K562 (cell line): ENCODE results near the gene HES5. TPM values are rescaled to one million over a fixed set of nuclear protein-coding genes. Genes with fewer than 3 reads are reported as not detected.
A peak's percentile ranks its signal among the peaks of the same experiment; 100 is the strongest.

ENCODE experiments used
- ATAC-seq: fragments of 200-7000 bp; cut with Tn5 transposase; 3 replicates; pipeline ENCODE4 v1.9.1; 2020; ENCODE audit warnings: moderate library complexity
- BruUV-seq: library from RNA; stranded (reverse); fragments of 400-500 nt; replicated peaks from 2 replicates; lab custom pipeline; 2021; lab: Mats Ljungman, UMichigan
- CTCF ChIA-PET: fragments of 300-600 bp; formaldehyde crosslinking; extraction: SDS; loops from one replicate; lab custom pipeline; 2021; ENCODE audit warnings: low intra/inter-chr PET ratio; lab: Yijun Ruan, JAX
- POLR2A ChIA-PET: fragments of 300-600, 350-650 bp; sonication (Branson Sonifier 250); formaldehyde crosslinking; extraction: SDS; loops from one replicate; lab custom pipeline; 2021; ENCODE audit warnings: antibody characterized with exemption, inconsistent platforms; lab: Yijun Ruan, JAX
- DNase-seq, 4 experiments: peaks; one replicate each; pipeline versions ENCODE4 v3.0.0 to v3.0.0-alpha.2; 2011 to 2018; ENCODE audit warnings: low spot score in 3 of 4, mixed read lengths in 3 of 4; ENCODE audit errors: extremely low read depth in 1 of 4
- FAIRE-seq: peaks from 2 replicates; lab custom pipeline; 2011; peaks lifted over from hg19 to GRCh38; lab: Jason Lieb, UNC
- H2AFZ ChIP-seq: 2 replicates; pipeline ENCODE4 v1.6.0; 2011; ENCODE audit warnings: low read depth, low read length, control low read depth, inconsistent platforms
- H3K27ac ChIP-seq: fragments of 200-600 bp; 3 replicates; pipeline ENCODE4 v1.8.0; 2011; ENCODE audit warnings: low read depth, mild to moderate bottlenecking, control low read depth, inconsistent platforms, low read length, moderate library complexity, mixed read lengths; ENCODE audit errors: extremely low read depth
- H3K27me3 ChIP-seq, 2 experiments: fragments of 300-600 bp in 1 of 2; 2 replicates in 1 of 2; 3 replicates in 1 of 2; pipeline versions ENCODE4 v1.6.0 to v1.8.0; 2011; ENCODE audit warnings: inconsistent platforms in 2 of 2, low read length in 2 of 2, mild to moderate bottlenecking in 1 of 2, mixed read lengths in 1 of 2, moderate library complexity in 1 of 2; ENCODE audit not compliant: control insufficient read depth in 2 of 2, insufficient read depth in 2 of 2
- H3K36me3 ChIP-seq: fragments of 300-600 bp; 3 replicates; pipeline ENCODE4 v1.8.0; 2011; ENCODE audit warnings: mild to moderate bottlenecking, low read length, inconsistent platforms; ENCODE audit not compliant: control insufficient read depth, insufficient read depth
- H3K4me1 ChIP-seq, 2 experiments: fragments of 200-600 bp in 1 of 2; replicated peaks in 1 of 2; 2 replicates in 1 of 2; 3 replicates in 1 of 2; pipeline versions ENCODE4 v1.5.1 to v1.8.0; 2011; ENCODE audit warnings: inconsistent platforms in 2 of 2, low read length in 2 of 2, mild to moderate bottlenecking in 1 of 2, mixed read lengths in 1 of 2, moderate library complexity in 1 of 2; ENCODE audit not compliant: control insufficient read depth in 2 of 2, insufficient read depth in 2 of 2
- H3K4me2 ChIP-seq: 2 replicates; pipeline ENCODE4 v1.6.1; 2011; ENCODE audit warnings: low read length, control low read depth, inconsistent platforms, mixed read lengths; ENCODE audit not compliant: insufficient read depth
- H3K4me3 ChIP-seq: fragments of 200-600 bp; sonication (generic), shearing (Covaris generic); 2 replicates; pipeline ENCODE4 v1.5.1; 2016; ENCODE audit warnings: control low read depth, inconsistent platforms
- H3K79me2 ChIP-seq: fragments of 200-600 bp; 3 replicates; pipeline ENCODE4 v1.8.0; 2011; ENCODE audit warnings: low read length, inconsistent platforms; ENCODE audit not compliant: control insufficient read depth, insufficient read depth
- H3K9ac ChIP-seq, 2 experiments: 2 replicates each; pipeline versions ENCODE4 v1.6.0 to v1.6.1; 2011; ENCODE audit warnings: low read depth in 2 of 2, low read length in 2 of 2, control low read depth in 1 of 2, inconsistent platforms in 1 of 2, mild to moderate bottlenecking in 1 of 2, mixed read lengths in 1 of 2; ENCODE audit not compliant: insufficient read depth in 1 of 2
- H3K9me1 ChIP-seq: one replicate; pipeline ENCODE4 v1.6.0; 2011; ENCODE audit warnings: inconsistent platforms, mild to moderate bottlenecking, low read length, moderate library complexity; ENCODE audit not compliant: control insufficient read depth, insufficient read depth
- H3K9me3 ChIP-seq: replicated peaks from 2 replicates; pipeline ENCODE4 v1.5.1; 2011; ENCODE audit warnings: low read depth, low read length, inconsistent platforms; ENCODE audit not compliant: control insufficient read depth, insufficient read depth
- H4K20me1 ChIP-seq: replicated peaks from 2 replicates; pipeline ENCODE4 v1.6.1; 2011; ENCODE audit warnings: low read length, inconsistent platforms, mixed read lengths; ENCODE audit not compliant: control insufficient read depth, insufficient read depth
- CBFA2T2 ChIP-seq: fragments of 450-650 bp; conservative IDR thresholded peaks from 2 replicates; pipeline ENCODE4 v1.6.1; 2017; ENCODE audit warnings: mild to moderate bottlenecking
- CCAR2 ChIP-seq: fragments of 200-400 bp; formaldehyde crosslinking; IDR thresholded peaks from 2 replicates; pipeline ENCODE4 v1.6.1; 2017; ENCODE audit warnings: mild to moderate bottlenecking, low read depth, low read length
- HMGN3 ChIP-seq: IDR thresholded peaks from 2 replicates; pipeline ENCODE4 v1.6.1; 2011; ENCODE audit warnings: borderline replicate concordance, low read depth, mild to moderate bottlenecking, mixed read lengths, low read length; ENCODE audit not compliant: insufficient read length; ENCODE audit errors: extremely low read depth
- KDM1A ChIP-seq, 2 experiments: fragments of 450-650 bp; IDR thresholded peaks; 2 replicates each; pipeline ENCODE4 v1.6.1; 2016; ENCODE audit warnings: mild to moderate bottlenecking in 2 of 2
- KLF16 ChIP-seq: IDR thresholded peaks from 2 replicates; pipeline ENCODE4 v1.6.1; 2016; ENCODE audit warnings: antibody characterized with exemption
- NFRKB ChIP-seq: fragments of 450-650 bp; IDR thresholded peaks from 2 replicates; pipeline ENCODE4 v1.6.1; 2016; ENCODE audit warnings: low read depth
- PRMT5 ChIP-seq: sonication (generic); formaldehyde crosslinking; IDR thresholded peaks from 2 replicates; pipeline ENCODE4 v1.5.0; 2020; ENCODE audit warnings: missing genetic modification reagents
- RAD51 ChIP-seq: fragments of 450-650 bp; IDR thresholded peaks from 2 replicates; pipeline ENCODE4 v1.7.1; 2016; ENCODE audit warnings: low read depth, mild to moderate bottlenecking, borderline replicate concordance
- SMARCA5 ChIP-seq: fragments of 450-650 bp; IDR thresholded peaks from 2 replicates; pipeline ENCODE4 v1.6.1; 2016
- TFE3 ChIP-seq: fragments of 450-650 bp; formaldehyde crosslinking; IDR thresholded peaks from 2 replicates; pipeline ENCODE4 v1.4.0; 2020; ENCODE audit warnings: mild to moderate bottlenecking, mixed read lengths
- THRAP3 ChIP-seq: fragments of 450-650 bp; IDR thresholded peaks from 2 replicates; pipeline ENCODE4 v1.6.1; 2016; ENCODE audit warnings: mild to moderate bottlenecking, inconsistent platforms, borderline replicate concordance
- USF1 ChIP-seq: sonication (generic); formaldehyde crosslinking; IDR thresholded peaks from 2 replicates; pipeline ENCODE4 v1.9.0; 2022; ENCODE audit warnings: mild to moderate bottlenecking, missing genetic modification reagents
- USF2 ChIP-seq: sonication (generic); formaldehyde crosslinking; IDR thresholded peaks from 2 replicates; pipeline ENCODE4 v1.5.0; 2020; ENCODE audit warnings: missing genetic modification reagents
- ZBTB8A ChIP-seq: fragments of 450-650 bp; IDR thresholded peaks from 2 replicates; pipeline ENCODE4 v1.6.1; 2018; ENCODE audit warnings: mild to moderate bottlenecking, moderate library complexity; ENCODE audit not compliant: partially characterized antibody
- WGBS: fragments of 100-300 bp; shearing (Covaris generic); methylation state at CpG from one replicate; pipeline ENCODE4 v1.1.6; 2016; ENCODE audit warnings: low coverage, mixed read lengths; ENCODE audit not compliant: insufficient coverage; ENCODE audit errors: missing lambda C conversion rate; 5-methylcytosine and 5-hydroxymethylcytosine counted together
- in situ Hi-C: fragments of 300-500 bp; cut with MboI; formaldehyde crosslinking; loops from 4 replicates; pipeline ENCODE4 v1.15.0; 2018; ENCODE audit warnings: inconsistent platforms, mixed read lengths
- intact Hi-C: fragments of 100-400 bp; cut with micrococcal nuclease; formaldehyde crosslinking; loops from 2 replicates; pipeline ENCODE4 v1.14.2; 2022
- polyA plus RNA-seq, 8 experiments: library from polyadenylated mRNA; depleted of rRNA in 4 of 8; stranded (reverse) in 5 of 8; unstranded in 3 of 8; fragments of >200 nt; fragmentation: Nextera tagmentation in 2 of 8; fragmentation: Illumina TruSeq in 1 of 8; extraction: Ambion mirVana in 2 of 8; extraction: Trizol in 1 of 8; gene quantifications; 2 replicates each; pipeline versions ENCODE4 v1.2.1 to v1.2.3, GENCODE V29; 2011 to 2014; ENCODE audit warnings: inconsistent platforms in 1 of 8, missing spikeins in 1 of 8
- total RNA-seq, 7 experiments: library from RNA; depleted of rRNA in 6 of 7; stranded (reverse); fragments of >200 nt in 6 of 7; fragmentation: Illumina TruSeq in 2 of 7; extraction: Trizol in 2 of 7; gene quantifications; 2 replicates each; pipeline versions ENCODE4 v1.2.1 to v1.2.3, GENCODE V29; 2011 to 2021; ENCODE audit warnings: low replicate concordance in 1 of 7

Gene HES5
- total and polyA plus RNA-seq, 9 of the 15 experiments (the other 6 are each of a cell fraction or from before 2014, with no cell fraction given): not detected

- Histone ChIP-seq H3K9me3 (no peaks in the 10 kb centered on the region), H3K4me1 (peaks cover 0 to 35% of the 10 kb centered on the region in 2 experiments; a peak in 3 of 5 replicates), H3K4me3 (no peak overlapping the region), H3K27me3 (peaks cover 7 to 19% of the 10 kb centered on the region in 2 experiments; a peak in 3 of 5 replicates), H4K20me1 (peaks cover 7% of the 10 kb centered on the region; the same call in 1 of the 2 replicates), H3K79me2 (no peaks in the 10 kb centered on the region), H3K36me3 (no peaks in the 10 kb centered on the region), H3K9ac (no peak overlapping the region)
- no peak for FAIRE-seq
- POLR2A ChIA-PET: interaction anchor here (2.5 kb wide), 1 partner anchor 14 kb away, joined by 9 read pairs; no protein-coding TSS in a partner anchor
- ATAC-seq: no peak
- intact Hi-C loops: no loop called here
- BruUV-seq: no TSS peak
- 0% methylated on average over 9 of the region's 9 CpGs for WGBS
- DNase-seq: no peak
- TF ChIP-seq TFE3 (CRISPR knock-in tag) (peak; percentile 81), USF2 (CRISPR knock-in tag) (peak; percentile 53), PRMT5 (CRISPR knock-in tag) (no peak), USF1 (CRISPR knock-in tag) (peak; percentile 75), SMARCA5 (no peak), KLF16 (no peak), NFRKB (no peak), KDM1A (IDR thresholded peaks at IDR 0.05) (no peak), ZBTB8A (no peak), CBFA2T2 (peak; percentile 21; the same call in 1 of the 2 replicates), RAD51 (peak; percentile 67), HMGN3 (no peak), THRAP3 (no peak), CCAR2 (no peak)
- TF ChIP-seq, all 486 proteins: peak for 5
- Histone ChIP-seq H3K9me1 (peaks cover 3% of the 10 kb centered on the region), H3K4me2 (no peak overlapping the region), H3K27ac (no peak overlapping the region), H2AFZ (no peak overlapping the region)
- in situ Hi-C loops: no loop called here
- CTCF ChIA-PET: no interaction called here
Observed at GRCh38 chr1:2486558-2486957, 43.5 kb downstream of the HES5 start.
